ENCODE results near the gene MSANTD1. TPM values are rescaled to one million over a fixed set of nuclear protein-coding genes. Genes with fewer than 3 reads are reported as not detected.

The MSANTD1 gene
- polyA plus RNA-seq, 1 donor = 1.2 TPM

DNA sequence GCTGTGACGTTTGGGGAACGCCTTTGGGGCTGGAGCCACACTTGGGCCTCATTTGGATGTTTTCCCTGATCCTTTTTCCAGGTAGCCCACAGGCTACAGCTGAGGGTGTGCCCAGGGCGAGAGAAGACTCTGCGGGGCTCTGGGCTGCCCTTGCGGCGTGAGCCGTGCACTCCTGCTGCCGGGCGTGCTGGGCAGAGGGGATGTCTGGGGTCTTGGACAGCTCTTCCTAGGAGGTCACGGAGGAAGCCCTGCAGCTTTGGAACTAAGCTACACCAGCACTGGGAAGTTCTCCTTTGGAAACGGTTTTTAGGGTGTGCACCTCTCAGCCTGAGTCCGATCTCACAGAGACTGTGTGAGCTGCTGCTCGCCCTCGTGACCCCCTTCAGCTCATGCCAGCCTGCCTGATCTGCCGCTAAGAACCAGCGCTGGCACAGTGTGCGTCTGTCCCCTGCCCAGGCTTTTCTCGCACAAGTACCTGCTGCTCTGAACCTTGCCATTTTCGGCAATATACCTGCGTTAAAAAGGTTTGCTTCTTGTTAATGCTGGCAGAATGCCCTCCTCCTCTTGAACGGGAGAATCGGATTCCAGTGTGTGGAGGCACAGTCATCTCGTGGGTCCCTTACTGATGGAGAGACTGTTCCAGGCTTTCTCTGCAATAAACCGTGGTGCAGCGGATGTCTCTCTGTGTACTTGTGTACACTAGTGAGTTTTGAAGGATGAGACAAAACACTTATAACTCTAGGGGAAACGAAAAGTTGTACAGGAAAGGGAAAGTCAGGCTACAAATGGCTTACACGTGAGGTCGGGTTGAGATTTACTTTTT lies 14.3 kb downstream of the MSANTD1 start:
- no peak for DNase-seq (ENCODE audit: low read depth)

DNA sequence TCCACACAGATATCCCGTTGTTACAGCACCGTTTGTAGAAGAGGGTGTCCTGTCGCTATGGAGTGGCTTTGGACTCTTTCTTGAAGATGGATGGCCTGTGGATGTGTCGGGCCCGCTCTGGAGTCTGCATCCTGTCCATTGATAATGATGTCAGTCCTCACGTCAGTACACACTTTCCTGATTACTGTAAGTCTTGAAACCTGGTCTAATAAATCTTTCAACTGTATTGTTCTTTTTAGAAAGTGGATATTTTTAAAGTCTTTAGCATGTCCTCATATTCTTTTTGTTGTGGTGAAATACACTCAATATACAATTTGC lies 14.9 kb downstream of the MSANTD1 start:
- no peak for DNase-seq (ENCODE audit: low read depth)

GRCh38 chr4:3266076-3266475 lies 17.1 kb downstream of the MSANTD1 start:
- no peak for DNase-seq (ENCODE audit: low read depth)

- no peak for DNase-seq (ENCODE audit: low read depth)
These were observed 18.8 kb downstream of the MSANTD1 start for GRCh38 chr4:3267576-3268394.

- DNase-seq (ENCODE audit: low read depth) = no peak
These were observed 19.6 kb downstream of the MSANTD1 start for GRCh38 chr4:3268395-3269104.

DNA sequence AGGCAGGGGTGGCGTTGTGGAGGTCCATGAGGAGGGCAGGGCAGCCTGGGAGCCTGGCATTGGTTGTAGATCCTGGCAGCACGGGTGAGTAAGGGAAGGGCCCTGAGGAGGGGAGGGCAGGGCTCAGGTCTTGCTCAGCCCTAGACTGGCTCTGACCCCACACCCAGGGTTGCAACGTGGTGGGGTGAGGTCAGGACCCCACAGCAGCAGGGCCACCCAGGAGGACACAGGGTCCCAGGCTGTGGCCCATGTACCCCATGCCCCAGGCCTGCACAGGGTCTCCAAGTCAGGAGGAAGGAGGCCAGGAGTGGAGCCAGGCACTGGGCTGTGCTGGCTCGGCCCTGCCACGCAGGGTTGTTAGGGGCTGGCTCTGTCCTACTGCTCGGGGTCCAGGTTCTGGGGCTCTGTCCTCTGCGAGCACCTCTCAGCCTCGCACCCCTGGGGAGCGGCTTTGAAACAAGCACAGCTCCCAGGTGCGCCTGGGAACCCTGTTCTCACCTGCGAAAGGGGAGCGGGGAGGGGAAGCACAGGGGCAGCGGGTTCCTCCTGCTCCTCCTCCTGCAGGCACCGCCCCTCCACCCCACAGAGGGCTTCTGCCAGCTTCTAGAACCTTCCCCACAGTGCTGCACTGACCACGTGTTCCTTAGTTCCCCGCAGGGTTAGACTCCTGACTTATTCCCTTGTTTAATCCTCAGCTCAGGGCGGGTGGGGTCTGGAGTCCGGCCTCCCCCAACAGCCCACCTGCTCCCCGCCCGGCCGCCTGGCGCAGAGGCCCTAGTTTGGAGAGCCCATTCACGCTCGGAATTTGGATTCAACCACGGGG lies 20.4 kb downstream of the MSANTD1 start:
- DNase-seq (ENCODE audit: low read depth) = no peak

- no peak for DNase-seq (ENCODE audit: low read depth)
These were observed 21.1 kb downstream of the MSANTD1 start for GRCh38 chr4:3269991-3270611.

DNA sequence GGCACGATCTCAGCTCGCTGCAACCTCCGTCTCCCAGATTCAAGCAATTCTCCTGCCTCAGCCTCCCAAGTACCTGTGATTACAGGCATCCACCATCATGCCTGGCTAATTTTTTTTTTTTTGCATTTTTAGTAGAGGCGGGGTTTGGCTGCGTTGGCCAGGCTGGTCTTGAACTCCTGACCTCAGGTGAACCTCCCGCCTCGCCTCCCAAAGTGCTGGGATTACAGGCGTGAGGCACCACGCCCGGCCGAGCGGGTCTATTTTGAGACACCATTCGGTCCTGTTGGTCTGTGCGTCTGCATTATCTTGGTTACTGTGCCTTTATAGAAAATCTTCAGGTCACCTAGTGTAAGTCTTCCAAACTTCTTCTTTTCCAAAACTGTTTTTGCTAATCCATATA lies 22.2 kb downstream of the MSANTD1 start:
- no peak for DNase-seq (ENCODE audit: low read depth)

GRCh38 chr4:3276986-3277385 lies 28.0 kb downstream of the MSANTD1 start:
- no peak for DNase-seq (ENCODE audit: low read depth)

DNA sequence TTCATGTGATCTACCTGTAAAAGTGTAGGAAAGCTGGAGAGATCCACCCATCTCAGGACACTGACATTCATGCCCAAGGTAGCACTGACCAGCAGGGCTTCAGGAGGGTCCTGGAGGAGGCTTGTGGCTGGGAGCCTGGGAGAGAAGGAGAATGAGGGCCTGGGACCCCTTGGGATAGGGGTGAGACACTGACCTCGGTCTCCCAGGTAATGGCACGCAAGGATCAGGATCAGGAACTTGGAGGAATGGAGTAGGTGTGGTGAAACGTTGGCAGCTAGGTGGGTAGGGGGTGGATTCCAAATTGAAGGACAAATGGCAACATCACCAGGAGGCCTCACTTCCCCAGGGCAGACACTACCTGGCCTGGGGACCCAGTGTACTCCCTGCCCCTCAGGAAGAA lies 31.5 kb downstream of the MSANTD1 start:
- DNase-seq (ENCODE audit: low read depth) = no peak

DNA sequence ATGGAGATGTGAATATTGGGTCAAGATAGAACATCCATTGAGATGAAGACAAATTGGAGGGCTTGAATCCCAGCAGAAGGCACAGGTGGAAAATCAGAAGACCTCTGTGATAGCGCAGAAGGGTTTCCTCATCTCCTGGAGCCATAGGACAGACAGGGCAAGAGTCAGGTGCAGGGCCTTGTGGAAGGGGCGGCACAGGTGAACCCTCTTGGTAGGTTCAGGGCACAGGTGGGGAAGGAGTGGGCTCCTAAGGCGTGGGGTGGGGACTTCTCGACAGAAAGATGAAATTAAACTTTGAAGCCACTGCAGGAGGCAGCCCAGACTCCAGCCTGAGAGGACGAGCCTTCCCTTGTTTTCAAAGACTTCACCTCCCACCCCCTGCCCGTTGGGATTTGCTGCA lies 34.5 kb downstream of the MSANTD1 start:
- DNase-seq (ENCODE audit: low read depth) = no peak

DNA sequence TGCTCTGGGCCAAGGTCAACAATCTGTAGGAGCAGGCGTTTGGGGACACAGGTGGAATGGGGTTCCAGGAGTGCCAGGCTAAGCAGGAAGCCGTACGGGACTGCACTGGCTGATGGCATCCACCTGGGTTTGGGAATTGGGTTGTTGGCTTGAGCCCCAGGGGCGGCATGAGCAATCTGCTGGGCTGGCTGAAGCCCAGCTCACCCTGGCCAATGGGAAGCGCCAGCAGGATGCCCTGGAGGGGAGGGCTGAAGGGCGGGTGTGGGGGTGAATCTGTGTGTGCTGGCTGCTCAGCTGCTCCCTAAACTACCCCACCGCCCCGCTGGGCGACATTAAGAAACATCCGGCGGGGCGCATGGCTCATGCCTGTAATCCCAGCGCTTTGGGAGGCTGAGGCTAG lies 35.0 kb downstream of the MSANTD1 start:
- DNase-seq (ENCODE audit: low read depth) = no peak

- no peak for DNase-seq (ENCODE audit: low read depth)
These were observed 36.0 kb downstream of the MSANTD1 start for GRCh38 chr4:3284734-3285557.

GRCh38 chr4:3285558-3286334 lies 36.8 kb downstream of the MSANTD1 start:
- DNase-seq (ENCODE audit: low read depth) = no peak

- DNase-seq (ENCODE audit: low read depth) = no peak
These were observed 37.6 kb downstream of the MSANTD1 start for GRCh38 chr4:3286335-3287175.

DNA sequence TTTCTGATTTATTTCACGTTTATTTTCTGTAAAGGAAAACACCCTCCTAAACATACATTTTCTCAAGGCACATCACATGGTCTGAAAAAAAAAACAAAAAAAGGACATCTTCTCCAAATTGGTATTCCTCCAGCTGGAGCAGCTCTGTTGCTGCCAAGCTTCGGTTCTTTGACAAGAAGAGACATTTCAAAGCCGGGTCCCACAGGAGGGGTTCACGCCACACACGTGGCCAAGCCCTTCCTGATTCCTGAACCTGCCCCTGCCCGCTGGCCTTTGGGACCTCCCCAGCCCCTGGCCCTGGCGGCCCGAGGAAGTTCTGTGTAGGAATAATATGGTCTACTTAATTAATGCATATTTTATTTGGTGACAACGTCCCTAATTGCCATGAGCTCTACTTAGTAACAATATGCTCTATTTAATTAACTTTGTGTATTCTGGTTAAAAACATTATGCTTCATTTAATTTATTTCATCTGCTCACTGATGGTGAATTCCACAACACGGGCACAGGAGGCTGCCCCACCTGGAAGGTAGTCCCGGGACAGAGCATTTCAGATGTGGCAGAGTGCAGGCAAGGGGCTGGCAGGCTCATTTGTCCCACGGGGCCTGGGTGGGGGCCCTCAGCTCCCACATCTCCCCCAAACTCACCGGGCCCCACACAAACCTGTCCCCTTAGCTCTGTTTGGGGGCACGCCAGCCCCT lies 38.5 kb downstream of the MSANTD1 start:
- no peak for DNase-seq (ENCODE audit: low read depth)

DNA sequence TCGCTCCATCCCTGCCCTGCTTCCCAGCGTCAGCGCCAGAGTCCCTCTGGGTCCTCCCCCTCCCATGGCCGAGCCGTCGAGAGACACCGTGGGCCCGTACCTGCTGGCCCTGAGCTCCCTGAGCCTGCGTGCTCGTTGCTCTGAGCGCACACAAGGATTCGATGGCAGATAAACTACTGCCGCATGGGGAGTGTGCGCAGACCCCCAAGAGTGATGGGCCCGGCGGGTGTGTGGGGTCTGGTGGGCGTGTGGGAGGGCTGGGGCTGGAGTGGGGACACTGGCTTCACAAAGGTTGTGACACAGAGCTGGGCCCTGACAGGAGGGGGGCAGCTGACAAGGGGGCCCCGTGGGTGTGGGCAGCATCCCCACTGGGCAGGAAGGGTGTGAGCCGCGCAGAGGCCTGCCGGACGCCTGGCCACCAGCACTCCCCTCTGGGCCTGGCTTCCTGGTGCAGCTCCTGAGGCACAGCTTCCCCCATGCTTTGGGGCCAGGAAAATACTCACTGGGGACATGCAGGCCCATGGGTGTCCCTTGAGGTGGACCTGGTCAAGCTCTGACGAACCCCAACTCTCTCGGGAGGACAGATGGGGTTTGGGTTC lies 39.1 kb downstream of the MSANTD1 start:
- DNase-seq (ENCODE audit: low read depth) = no peak

Data from forelimb muscle (tissue), 1 donor.